GM18909 (cell line): Measurements from ENCODE around the gene KCNJ4.

ENCODE experiments used
- ATAC-seq: cut with Tn5 transposase; IDR thresholded peaks from one replicate; pipeline ENCODE4 v1.9.1; 2021; ENCODE audit warnings: mild to moderate bottlenecking; ENCODE audit not compliant: unreplicated experiment, poor library complexity

The KCNJ4 gene

GRCh38 chr22:38454353-38455075 is 485 bp downstream of the KCNJ4 start:
- ATAC-seq: no peak

- no peak for ATAC-seq
These were observed 1.0 kb downstream of the KCNJ4 start for GRCh38 chr22:38453996-38454352.

- no peak for ATAC-seq
These were observed 1.8 kb downstream of the KCNJ4 start for GRCh38 chr22:38453066-38453672.

GRCh38 chr22:38452373-38453065 is 2.5 kb downstream of the KCNJ4 start:
- ATAC-seq: no peak

GRCh38 chr22:38451864-38452263 is 3.1 kb downstream of the KCNJ4 start:
- no peak for ATAC-seq

- no peak for ATAC-seq
These were observed 3.6 kb downstream of the KCNJ4 start for GRCh38 chr22:38451404-38451803.

GRCh38 chr22:38450234-38450797 is 4.7 kb downstream of the KCNJ4 start:
- ATAC-seq: no peak

- ATAC-seq: no peak
These were observed 5.2 kb downstream of the KCNJ4 start for GRCh38 chr22:38449776-38450175.

- ATAC-seq: no peak
These were observed 5.9 kb downstream of the KCNJ4 start for GRCh38 chr22:38448945-38449745.

- no peak for ATAC-seq
These were observed 8.9 kb downstream of the KCNJ4 start for GRCh38 chr22:38446018-38446601.

- no peak for ATAC-seq
These were observed 10.2 kb downstream of the KCNJ4 start for GRCh38 chr22:38444783-38445182.

GRCh38 chr22:38443628-38444521 is 11.1 kb downstream of the KCNJ4 start:
- ATAC-seq: no peak

GRCh38 chr22:38442967-38443627 is 11.9 kb downstream of the KCNJ4 start:
- ATAC-seq: no peak

GRCh38 chr22:38441620-38442287 is 13.2 kb downstream of the KCNJ4 start:
- ATAC-seq: no peak

GRCh38 chr22:38440747-38441350 is 14.2 kb downstream of the KCNJ4 start:
- no peak for ATAC-seq

- ATAC-seq: no peak
These were observed 17.6 kb downstream of the KCNJ4 start for GRCh38 chr22:38437416-38437815.

GRCh38 chr22:38436629-38437395 is 18.2 kb downstream of the KCNJ4 start:
- ATAC-seq: no peak
